Measurements from ENCODE around the gene NR2C1.

The NR2C1 gene

GRCh38 chr12:94979941-94980340, 93.5 kb downstream of the NR2C1 start:
- in situ Hi-C loops (cut with MboI; ENCODE audit: low sequenced_read_pairs, unreplicated experiment), result no loop called here
- no peak for DNase-seq (ENCODE audit: low spot score)
- no peak for TF ChIP-seq CTCF (IDR thresholded peaks at IDR 0.05; ENCODE audit: borderline replicate concordance, control extremely low read depth, extremely low read depth, insufficient read depth, missing control alignments)

- no peak for DNase-seq (ENCODE audit: low spot score)
- TF ChIP-seq CTCF (IDR thresholded peaks at IDR 0.05; ENCODE audit: borderline replicate concordance, control extremely low read depth, extremely low read depth, insufficient read depth, missing control alignments), result no peak
- in situ Hi-C loops (cut with MboI; ENCODE audit: low sequenced_read_pairs, unreplicated experiment), result no loop called here
Measured at GRCh38 chr12:94977766-94978468, 95.5 kb downstream of the NR2C1 start.

GRCh38 chr12:94973221-94973620, 100.2 kb downstream of the NR2C1 start:
- DNase-seq (ENCODE audit: low spot score), result no peak
- TF ChIP-seq CTCF (IDR thresholded peaks at IDR 0.05; ENCODE audit: borderline replicate concordance, control extremely low read depth, extremely low read depth, insufficient read depth, missing control alignments), result no peak
- in situ Hi-C loops (cut with MboI; ENCODE audit: low sequenced_read_pairs, unreplicated experiment), result no loop called here

- TF ChIP-seq CTCF (IDR thresholded peaks at IDR 0.05; ENCODE audit: borderline replicate concordance, control extremely low read depth, extremely low read depth, insufficient read depth, missing control alignments), result no peak
- in situ Hi-C loops (cut with MboI; ENCODE audit: low sequenced_read_pairs, unreplicated experiment), result no loop called here
- no peak for DNase-seq (ENCODE audit: low spot score)
Measured at GRCh38 chr12:94972795-94973194, 100.6 kb downstream of the NR2C1 start.

GRCh38 chr12:94971923-94972322, 101.5 kb downstream of the NR2C1 start:
- DNase-seq (ENCODE audit: low spot score), result no peak
- in situ Hi-C loops (cut with MboI; ENCODE audit: low sequenced_read_pairs, unreplicated experiment), result no loop called here
- TF ChIP-seq CTCF (IDR thresholded peaks at IDR 0.05; ENCODE audit: borderline replicate concordance, control extremely low read depth, extremely low read depth, insufficient read depth, missing control alignments), result no peak

GRCh38 chr12:94970560-94970959, 102.9 kb downstream of the NR2C1 start:
- DNase-seq (ENCODE audit: low spot score), result no peak
- in situ Hi-C loops (cut with MboI; ENCODE audit: low sequenced_read_pairs, unreplicated experiment), result no loop called here
- TF ChIP-seq CTCF (IDR thresholded peaks at IDR 0.05; ENCODE audit: borderline replicate concordance, control extremely low read depth, extremely low read depth, insufficient read depth, missing control alignments), result no peak
